Peyer's patch (tissue), 4 donors: Measurements from ENCODE around the gene NUDT12. TPM values are rescaled to one million over a fixed set of nuclear protein-coding genes. Genes with fewer than 3 reads are reported as not detected.
A peak's percentile ranks its signal among the peaks of the same experiment; 100 is the strongest.

Source experiments
- DNase-seq, 3 donors: peaks; one replicate each; pipeline ENCODE4 v3.0.0-alpha.2; 2017 to 2019
- H3K27ac ChIP-seq, 4 donors: fragments of 200-600 bp; sonication (generic); one replicate each; pipeline ENCODE4 v1.5.1; 2016 to 2019
- H3K27me3 ChIP-seq, 2 donors: fragments of 200-600 bp; sonication (generic); one replicate each; pipeline ENCODE4 v1.5.1; 2019
- H3K36me3 ChIP-seq, 3 donors: fragments of 200-600 bp; sonication (generic); one replicate each; pipeline ENCODE4 v1.5.1; 2016 to 2019
- H3K4me1 ChIP-seq, 4 donors: fragments of 200-600 bp; sonication (generic); one replicate each; pipeline ENCODE4 v1.5.1; 2016 to 2019
- H3K4me3 ChIP-seq, 4 donors: fragments of 200-600 bp; sonication (generic); 1 replicate in 3 of 4; 2 replicates in 1 of 4; pipeline ENCODE4 v1.5.1; 2016 to 2019; ENCODE audit warnings: mild to moderate bottlenecking in 1 of 4
- H3K9me3 ChIP-seq, 4 donors: fragments of 200-600 bp; sonication (generic); one replicate each; pipeline ENCODE4 v1.5.1; 2016 to 2019; ENCODE audit warnings: mild to moderate bottlenecking in 1 of 4
- CTCF ChIP-seq, 6 experiments: fragments of 450-650 bp in 4 of 6; fragments of 200-600 bp in 2 of 6; sonication (generic) in 1 of 6; IDR thresholded peaks; one replicate each; pipeline ENCODE4 v1.5.1; 2017 to 2019; ENCODE audit warnings: antibody characterized with exemption in 6 of 6, mild to moderate bottlenecking in 3 of 6, moderate library complexity in 1 of 6
- POLR2A ChIP-seq, 2 donors: fragments of 450-650 bp; IDR thresholded peaks; one replicate each; pipeline ENCODE4 v1.5.1; 2017; ENCODE audit warnings: antibody characterized with exemption in 2 of 2, mild to moderate bottlenecking in 2 of 2, moderate library complexity in 2 of 2
- total RNA-seq, 4 donors: library from RNA; depleted of rRNA; stranded (reverse); fragments of >200 nt; gene quantifications; one replicate each; pipeline ENCODE4 v1.1.0, GENCODE V29; 2016

NUDT12 gene
- total RNA-seq, 4 donors from 2014 or later = 15.7 to 24.9 (median 19.6) TPM

GRCh38 chr5:103582364-103582763, 19.8 kb upstream of the NUDT12 start:
- Histone ChIP-seq H3K9me3 (no peaks in the 10 kb centered on the region), H3K27me3 (no peaks in the 10 kb centered on the region), H3K4me3 (no peak overlapping the region), H3K36me3 (no peaks in the 10 kb centered on the region), H3K4me1 (no peaks in the 10 kb centered on the region), H3K27ac (no peak overlapping the region)
- peak in 1 of 3 donors; percentile 60 for DNase-seq
- no peak for TF ChIP-seq POLR2A (IDR thresholded peaks at IDR 0.05)
- peak in 3 of 6 experiments; percentile 57 to 66 (median 57) for TF ChIP-seq CTCF (IDR thresholded peaks at IDR 0.05)

GRCh38 chr5:103573411-103573810, 10.8 kb upstream of the NUDT12 start:
- Histone ChIP-seq H3K36me3 (no peaks in the 10 kb centered on the region), H3K27me3 (no peaks in the 10 kb centered on the region), H3K9me3 (no peaks in the 10 kb centered on the region), H3K27ac (no peak overlapping the region), H3K4me1 (peaks cover 0 to 7% (median 0%) of the 10 kb centered on the region in 4 donors), H3K4me3 (no peak overlapping the region)
- DNase-seq = no peak
- TF ChIP-seq CTCF (IDR thresholded peaks at IDR 0.05) = no peak
- no peak for TF ChIP-seq POLR2A (IDR thresholded peaks at IDR 0.05)

- Histone ChIP-seq H3K36me3 (no peaks in the 10 kb centered on the region), H3K27me3 (no peaks in the 10 kb centered on the region), H3K27ac (no peak overlapping the region), H3K9me3 (no peaks in the 10 kb centered on the region), H3K4me1 (peaks cover 0 to 7% (median 0%) of the 10 kb centered on the region in 4 donors), H3K4me3 (no peak overlapping the region)
- no peak for DNase-seq
- TF ChIP-seq CTCF (IDR thresholded peaks at IDR 0.05) = no peak
- TF ChIP-seq POLR2A (IDR thresholded peaks at IDR 0.05) = no peak
These were observed 9.9 kb upstream of the NUDT12 start for GRCh38 chr5:103572454-103572853.

- Histone ChIP-seq H3K4me3 (no peak overlapping the region), H3K27ac (no peak overlapping the region), H3K36me3 (no peaks in the 10 kb centered on the region), H3K27me3 (no peaks in the 10 kb centered on the region), H3K4me1 (peaks cover 0 to 7% (median 0%) of the 10 kb centered on the region in 4 donors), H3K9me3 (no peaks in the 10 kb centered on the region)
- no peak for DNase-seq
- TF ChIP-seq CTCF (IDR thresholded peaks at IDR 0.05) (no peak), POLR2A (IDR thresholded peaks at IDR 0.05) (no peak)
These were observed 9.1 kb upstream of the NUDT12 start for GRCh38 chr5:103571730-103572129.

- peak in 1 of 3 donors; percentile 71 for DNase-seq
- H3K27ac ChIP-seq = peak overlapping the region in 1 of 4 donors; percentile 61
- no peak overlapping the region for H3K4me3 ChIP-seq
- H3K4me1 ChIP-seq = peaks cover 0 to 7% (median 0%) of the 10 kb centered on the region in 4 donors
- TF ChIP-seq POLR2A (IDR thresholded peaks at IDR 0.05) = no peak
- no peak for TF ChIP-seq CTCF (IDR thresholded peaks at IDR 0.05)
- no peaks in the 10 kb centered on the region for H3K36me3 ChIP-seq
- H3K27me3 ChIP-seq = no peaks in the 10 kb centered on the region
- no peaks in the 10 kb centered on the region for H3K9me3 ChIP-seq
These were observed 6.9 kb upstream of the NUDT12 start for GRCh38 chr5:103569313-103570060.
